Dendritic cell treated with granulocyte-macrophage colony-stimulating factor and Interleukin-4, amounts not matched to agents 40 ng/mL and 50 ng/mL, for 4 days (primary cell): ENCODE results near the gene MBD3.

ENCODE experiments used
- H3K27ac Mint-ChIP-seq: one replicate; pipeline ENCODE4 v1.8.0; 2022; ENCODE audit warnings: mild to moderate bottlenecking, mixed read lengths
- H3K27me3 Mint-ChIP-seq: one replicate; pipeline ENCODE4 v1.8.0; 2022; ENCODE audit warnings: mild to moderate bottlenecking, mixed read lengths
- H3K36me3 Mint-ChIP-seq: one replicate; pipeline ENCODE4 v1.8.0; 2022; ENCODE audit warnings: low read depth, mixed read lengths
- H3K4me1 Mint-ChIP-seq: one replicate; pipeline ENCODE4 v1.8.0; 2022; ENCODE audit warnings: low read depth, mixed read lengths
- H3K4me3 Mint-ChIP-seq: one replicate; pipeline ENCODE4 v1.8.0; 2022; ENCODE audit warnings: mild to moderate bottlenecking, moderate library complexity, mixed read lengths
- H3K9me3 Mint-ChIP-seq: one replicate; pipeline ENCODE4 v1.8.0; 2022; ENCODE audit warnings: mixed read lengths
- intact Hi-C: fragments of 100-400 bp; cut with micrococcal nuclease; formaldehyde crosslinking; loops from one replicate; pipeline ENCODE4 v1.15.0; 2022

The MBD3 gene

GRCh38 chr19:1613146-1613545, 20.5 kb upstream of the MBD3 start:
- intact Hi-C loops, result no loop called here
- peaks cover 90% of the 10 kb centered on the region for H3K36me3 Mint-ChIP-seq
- H3K9me3 Mint-ChIP-seq, result no peaks in the 10 kb centered on the region
- no peak overlapping the region for H3K4me3 Mint-ChIP-seq
- H3K27me3 Mint-ChIP-seq, result peaks cover 12% of the 10 kb centered on the region
- H3K27ac Mint-ChIP-seq, result no peak overlapping the region
- H3K4me1 Mint-ChIP-seq, result peaks cover 25% of the 10 kb centered on the region

- Mint-ChIP-seq H3K4me3 (no peak overlapping the region), H3K4me1 (peaks cover 25% of the 10 kb centered on the region), H3K27me3 (peaks cover 12% of the 10 kb centered on the region), H3K9me3 (no peaks in the 10 kb centered on the region), H3K36me3 (peaks cover 83% of the 10 kb centered on the region), H3K27ac (no peak overlapping the region)
- intact Hi-C loops, result no loop called here
Observed at GRCh38 chr19:1612114-1613086, 19.7 kb upstream of the MBD3 start.

GRCh38 chr19:1611353-1611752, 18.7 kb upstream of the MBD3 start:
- intact Hi-C loops, result no loop called here
- no peak overlapping the region for H3K4me3 Mint-ChIP-seq
- no peaks in the 10 kb centered on the region for H3K9me3 Mint-ChIP-seq
- peaks cover 12% of the 10 kb centered on the region for H3K27me3 Mint-ChIP-seq
- H3K4me1 Mint-ChIP-seq, result peaks cover 33% of the 10 kb centered on the region
- H3K36me3 Mint-ChIP-seq, result peaks cover 72% of the 10 kb centered on the region
- H3K27ac Mint-ChIP-seq, result no peak overlapping the region

- intact Hi-C loops, result no loop called here
- Mint-ChIP-seq H3K27ac (no peak overlapping the region), H3K4me1 (peaks cover 39% of the 10 kb centered on the region), H3K4me3 (no peak overlapping the region), H3K9me3 (no peaks in the 10 kb centered on the region), H3K27me3 (peaks cover 12% of the 10 kb centered on the region), H3K36me3 (peaks cover 66% of the 10 kb centered on the region)
Observed at GRCh38 chr19:1610579-1610978, 17.9 kb upstream of the MBD3 start.

- Mint-ChIP-seq H3K9me3 (no peaks in the 10 kb centered on the region), H3K4me3 (peak overlapping the region; percentile 21), H3K36me3 (peaks cover 63% of the 10 kb centered on the region), H3K27me3 (peaks cover 12% of the 10 kb centered on the region), H3K27ac (peak overlapping the region; percentile 66), H3K4me1 (peaks cover 39% of the 10 kb centered on the region)
- intact Hi-C loops, result loop anchor here (5.0 kb wide), 1 partner anchor 62 kb away; no protein-coding TSS in a partner anchor
Observed at GRCh38 chr19:1609680-1610474, 17.2 kb upstream of the MBD3 start.

GRCh38 chr19:1609103-1609396, 16.4 kb upstream of the MBD3 start:
- Mint-ChIP-seq H3K27me3 (peaks cover 12% of the 10 kb centered on the region), H3K4me3 (no peak overlapping the region), H3K4me1 (peaks cover 46% of the 10 kb centered on the region), H3K27ac (peak overlapping the region; percentile 66), H3K36me3 (peaks cover 55% of the 10 kb centered on the region), H3K9me3 (no peaks in the 10 kb centered on the region)
- intact Hi-C loops, result loop anchor here (5.0 kb wide), 1 partner anchor 63 kb away; no protein-coding TSS in a partner anchor

GRCh38 chr19:1608359-1609102, 15.9 kb upstream of the MBD3 start:
- intact Hi-C loops, result loop anchor here (5.0 kb wide), 1 partner anchor 64 kb away; no protein-coding TSS in a partner anchor
- H3K36me3 Mint-ChIP-seq, result peaks cover 50% of the 10 kb centered on the region
- H3K9me3 Mint-ChIP-seq, result no peaks in the 10 kb centered on the region
- peak overlapping the region; percentile 66 for H3K27ac Mint-ChIP-seq
- peak overlapping the region; percentile 17 for H3K4me3 Mint-ChIP-seq
- H3K27me3 Mint-ChIP-seq, result peaks cover 12% of the 10 kb centered on the region
- peaks cover 51% of the 10 kb centered on the region for H3K4me1 Mint-ChIP-seq

GRCh38 chr19:1606138-1606651, 13.5 kb upstream of the MBD3 start:
- peaks cover 72% of the 10 kb centered on the region for H3K4me1 Mint-ChIP-seq
- peaks cover 47% of the 10 kb centered on the region for H3K36me3 Mint-ChIP-seq
- H3K27ac Mint-ChIP-seq, result peak overlapping the region; percentile 98
- H3K27me3 Mint-ChIP-seq, result peaks cover 12% of the 10 kb centered on the region
- no peaks in the 10 kb centered on the region for H3K9me3 Mint-ChIP-seq
- intact Hi-C loops, result loop anchor here (5.0 kb wide), 1 partner anchor 66 kb away; no protein-coding TSS in a partner anchor
- H3K4me3 Mint-ChIP-seq, result peak overlapping the region; percentile 97

- H3K9me3 Mint-ChIP-seq, result no peaks in the 10 kb centered on the region
- intact Hi-C loops, result loop anchor here (1.0 to 5.0 kb wide), 3 partner anchors 13 to 67 kb away; partner anchors contain the start of gene MBD3
- peaks cover 77% of the 10 kb centered on the region for H3K4me1 Mint-ChIP-seq
- H3K27me3 Mint-ChIP-seq, result peaks cover 12% of the 10 kb centered on the region
- peak within 1 kb of the TSS; percentile 98 for H3K27ac Mint-ChIP-seq
- H3K36me3 Mint-ChIP-seq, result peaks cover 41% of the 10 kb centered on the region
- peak within 1 kb of the TSS; percentile 97 for H3K4me3 Mint-ChIP-seq
Observed at GRCh38 chr19:1605236-1606137, 12.8 kb upstream of the MBD3 start, which contains the start of gene UQCR11. Gene UQCR11, minus strand, starts transcription at chr19:1605462. Its CDS starts 53 bp downstream, at chr19:1605409.

GRCh38 chr19:1602091-1602707, 9.5 kb upstream of the MBD3 start:
- H3K27me3 Mint-ChIP-seq, result no peaks in the 10 kb centered on the region
- peaks cover 54% of the 10 kb centered on the region for H3K36me3 Mint-ChIP-seq
- H3K4me3 Mint-ChIP-seq, result no peak overlapping the region
- intact Hi-C loops, result no loop called here
- H3K9me3 Mint-ChIP-seq, result no peaks in the 10 kb centered on the region
- H3K27ac Mint-ChIP-seq, result peak overlapping the region; percentile 60
- H3K4me1 Mint-ChIP-seq, result peaks cover 54% of the 10 kb centered on the region

- intact Hi-C loops, result no loop called here
- Mint-ChIP-seq H3K27me3 (no peaks in the 10 kb centered on the region), H3K4me3 (no peak overlapping the region), H3K4me1 (peaks cover 49% of the 10 kb centered on the region), H3K36me3 (peaks cover 60% of the 10 kb centered on the region), H3K27ac (peak overlapping the region; percentile 60), H3K9me3 (no peaks in the 10 kb centered on the region)
Observed at GRCh38 chr19:1601613-1602064, 9.0 kb upstream of the MBD3 start.

GRCh38 chr19:1599460-1599846, 6.8 kb upstream of the MBD3 start:
- H3K27ac Mint-ChIP-seq, result no peak overlapping the region
- H3K36me3 Mint-ChIP-seq, result peaks cover 73% of the 10 kb centered on the region
- no peaks in the 10 kb centered on the region for H3K9me3 Mint-ChIP-seq
- intact Hi-C loops, result no loop called here
- no peaks in the 10 kb centered on the region for H3K27me3 Mint-ChIP-seq
- H3K4me3 Mint-ChIP-seq, result no peak overlapping the region
- peaks cover 37% of the 10 kb centered on the region for H3K4me1 Mint-ChIP-seq
